HG03108 (cell line): ENCODE measurements around the gene SAMD8.
A peak's percentile ranks its signal among the peaks of the same experiment; 100 is the strongest.
"Not testable (repeated sequence)": the region's sequence is repeated elsewhere in the genome, so short reads cannot be mapped to it uniquely, and the experiment has no call there.

Experiments used
- ATAC-seq: cut with Tn5 transposase; IDR thresholded peaks from one replicate; pipeline ENCODE4 v1.9.1; 2021; ENCODE audit warnings: moderate library complexity; ENCODE audit not compliant: unreplicated experiment

SAMD8 gene

GRCh38 chr10:75106891-75107290, 4.6 kb upstream of the SAMD8 start:
- ATAC-seq, result not testable (repeated sequence)

GRCh38 chr10:75107756-75108683, 3.4 kb upstream of the SAMD8 start:
- ATAC-seq, result no peak

- ATAC-seq, result no peak
These were observed 2.6 kb upstream of the SAMD8 start for GRCh38 chr10:75108684-75109458.

GRCh38 chr10:75109459-75109778, 2.0 kb upstream of the SAMD8 start:
- ATAC-seq, result no peak

GRCh38 chr10:75110006-75110632, 1.3 kb upstream of the SAMD8 start:
- no peak for ATAC-seq

GRCh38 chr10:75111907-75112679, 637 bp downstream of the SAMD8 start:
- ATAC-seq, result peak; percentile 5

- ATAC-seq, result no peak
These were observed 3.7 kb downstream of the SAMD8 start for GRCh38 chr10:75115137-75115536.

- ATAC-seq, result not testable (repeated sequence)
These were observed 5.7 kb downstream of the SAMD8 start for GRCh38 chr10:75116941-75117775.

- ATAC-seq, result no peak
These were observed 6.5 kb downstream of the SAMD8 start for GRCh38 chr10:75117995-75118394.

GRCh38 chr10:75119444-75120066, 8.1 kb downstream of the SAMD8 start:
- ATAC-seq, result not testable (repeated sequence)

- ATAC-seq, result no peak
These were observed 9.9 kb downstream of the SAMD8 start for GRCh38 chr10:75121322-75121721.

- no peak for ATAC-seq
These were observed 11.0 kb downstream of the SAMD8 start for GRCh38 chr10:75122505-75122904.

GRCh38 chr10:75123088-75123682, 11.7 kb downstream of the SAMD8 start:
- ATAC-seq, result no peak

GRCh38 chr10:75126277-75126676, 14.8 kb downstream of the SAMD8 start:
- ATAC-seq, result no peak

- no peak for ATAC-seq
These were observed 16.0 kb downstream of the SAMD8 start for GRCh38 chr10:75127471-75127870.

- not testable (repeated sequence) for ATAC-seq
These were observed 17.5 kb downstream of the SAMD8 start for GRCh38 chr10:75128985-75129384.

- ATAC-seq, result no peak
These were observed 18.1 kb downstream of the SAMD8 start for GRCh38 chr10:75129537-75129936.

- not testable (repeated sequence) for ATAC-seq
These were observed 22.2 kb downstream of the SAMD8 start for GRCh38 chr10:75133701-75134100.

- no peak for ATAC-seq
These were observed 24.9 kb downstream of the SAMD8 start for GRCh38 chr10:75136346-75136745.
